AG04449 (cell line): ENCODE measurements around the gene RADIL.

Source experiments
- CTCF ChIA-PET: fragments of 350-600 bp; formaldehyde crosslinking; extraction: SDS; loops from one replicate; lab custom pipeline; 2021; ENCODE audit warnings: antibody characterized with exemption; lab: Yijun Ruan, JAX
- POLR2A ChIA-PET: fragments of 400-600, 350-600 bp; formaldehyde crosslinking; extraction: SDS; loops from one replicate; lab custom pipeline; 2020; ENCODE audit warnings: antibody characterized with exemption, inconsistent platforms; lab: Yijun Ruan, JAX
- DNase-seq: peaks from one replicate; pipeline ENCODE4 v3.0.0-alpha.2; 2010; ENCODE audit warnings: low read depth, low spot score
- H3K4me3 ChIP-seq: 2 replicates; pipeline ENCODE4 v1.5.1; 2011; ENCODE audit warnings: low read depth, mild to moderate bottlenecking, control low read depth, low read length
- TF ChIP-seq, protein P1 (sequence below): IDR thresholded peaks from one replicate; pipeline ENCODE4 v1.5.1; 2011; ENCODE audit warnings: mild to moderate bottlenecking, moderate library complexity, low read length, control low read depth, inconsistent platforms; ENCODE audit not compliant: insufficient read depth; ENCODE audit errors: missing control alignments

RADIL gene

DNA sequence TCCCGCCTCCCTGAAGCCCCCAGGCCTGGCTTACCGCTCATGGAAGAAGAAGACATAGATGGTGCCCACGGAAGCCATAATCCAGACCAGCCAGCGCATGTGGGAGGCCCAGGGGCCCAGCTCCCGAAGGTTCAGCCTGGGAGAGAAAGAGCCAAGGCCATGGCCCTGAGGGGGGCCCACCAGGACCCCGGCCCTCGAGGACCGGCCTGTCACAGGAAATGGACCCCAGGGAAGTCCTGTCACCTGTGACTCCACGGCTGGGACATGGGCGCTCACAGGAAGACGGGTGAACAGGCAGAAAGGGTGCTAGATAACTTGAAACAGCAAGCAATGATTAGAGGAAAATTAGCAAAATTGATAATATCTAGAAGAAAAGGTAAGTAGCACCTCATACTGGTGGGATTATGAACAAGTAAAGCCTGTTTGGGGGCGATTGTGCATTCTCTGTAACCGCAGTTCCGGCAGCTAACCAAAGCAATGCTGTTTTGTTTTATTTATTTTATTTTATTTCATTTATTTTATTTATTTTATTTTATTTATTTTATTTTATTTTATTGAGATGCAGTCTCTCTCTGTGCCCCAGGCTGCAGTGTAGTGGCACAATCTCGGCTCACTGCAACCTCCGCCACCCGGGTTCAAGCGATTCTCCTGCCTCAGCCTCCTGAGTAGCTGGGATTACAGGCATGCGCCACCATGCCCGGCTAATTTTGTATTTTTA is 27.8 kb upstream of the RADIL start:
- DNase-seq: no peak
- TF ChIP-seq, protein P1, sequence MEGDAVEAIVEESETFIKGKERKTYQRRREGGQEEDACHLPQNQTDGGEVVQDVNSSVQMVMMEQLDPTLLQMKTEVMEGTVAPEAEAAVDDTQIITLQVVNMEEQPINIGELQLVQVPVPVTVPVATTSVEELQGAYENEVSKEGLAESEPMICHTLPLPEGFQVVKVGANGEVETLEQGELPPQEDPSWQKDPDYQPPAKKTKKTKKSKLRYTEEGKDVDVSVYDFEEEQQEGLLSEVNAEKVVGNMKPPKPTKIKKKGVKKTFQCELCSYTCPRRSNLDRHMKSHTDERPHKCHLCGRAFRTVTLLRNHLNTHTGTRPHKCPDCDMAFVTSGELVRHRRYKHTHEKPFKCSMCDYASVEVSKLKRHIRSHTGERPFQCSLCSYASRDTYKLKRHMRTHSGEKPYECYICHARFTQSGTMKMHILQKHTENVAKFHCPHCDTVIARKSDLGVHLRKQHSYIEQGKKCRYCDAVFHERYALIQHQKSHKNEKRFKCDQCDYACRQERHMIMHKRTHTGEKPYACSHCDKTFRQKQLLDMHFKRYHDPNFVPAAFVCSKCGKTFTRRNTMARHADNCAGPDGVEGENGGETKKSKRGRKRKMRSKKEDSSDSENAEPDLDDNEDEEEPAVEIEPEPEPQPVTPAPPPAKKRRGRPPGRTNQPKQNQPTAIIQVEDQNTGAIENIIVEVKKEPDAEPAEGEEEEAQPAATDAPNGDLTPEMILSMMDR: no peak
- ChIA-PET POLR2A (no interaction called here), CTCF (no interaction called here)
- no peak overlapping the region for H3K4me3 ChIP-seq

DNA sequence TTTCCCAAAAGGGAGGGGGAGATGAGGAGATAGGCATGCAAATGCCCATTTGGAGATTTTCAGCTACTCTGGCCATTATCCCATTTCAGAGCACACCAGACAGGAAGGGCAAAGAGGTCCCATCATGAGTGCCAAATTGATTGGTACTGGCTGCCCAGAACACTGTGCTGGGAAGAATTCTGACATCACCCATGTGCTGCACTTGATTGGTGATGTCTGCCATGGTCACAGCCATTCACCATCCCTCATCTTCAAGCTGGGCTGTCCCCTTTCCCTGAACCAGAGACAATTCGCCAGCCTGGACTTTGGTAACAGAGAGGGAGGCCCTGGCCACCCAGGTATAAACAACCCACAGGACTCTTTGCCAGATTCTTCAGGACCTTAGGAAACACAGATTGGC is 23.2 kb upstream of the RADIL start:
- ChIA-PET POLR2A (no interaction called here), CTCF (no interaction called here)
- no peak for DNase-seq
- TF ChIP-seq, protein P1: no peak
- no peak overlapping the region for H3K4me3 ChIP-seq

DNA sequence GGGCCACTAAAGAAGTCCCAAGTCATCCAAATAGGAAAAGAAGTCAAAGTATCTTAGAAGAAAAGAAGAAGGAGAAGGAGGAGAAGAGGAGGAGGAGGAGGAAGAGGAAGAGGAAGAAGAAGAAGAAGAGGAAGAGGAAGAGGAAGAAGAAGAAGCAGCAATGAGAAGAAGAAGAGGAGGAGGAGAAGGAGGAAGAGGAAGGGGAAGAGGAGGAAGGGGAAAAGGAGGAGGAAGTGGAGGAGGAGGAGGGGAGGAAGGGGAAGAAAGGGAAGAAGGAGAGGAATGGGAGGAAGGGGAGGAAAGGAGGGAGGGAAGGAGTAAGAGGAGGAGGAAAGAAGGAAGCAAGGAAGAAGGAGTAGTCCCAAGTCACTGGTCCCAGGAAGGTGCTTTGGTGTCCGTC is 21.7 kb upstream of the RADIL start:
- TF ChIP-seq, protein P1: no peak
- ChIA-PET POLR2A (no interaction called here), CTCF (no interaction called here)
- no peak for DNase-seq
- no peak overlapping the region for H3K4me3 ChIP-seq

DNA sequence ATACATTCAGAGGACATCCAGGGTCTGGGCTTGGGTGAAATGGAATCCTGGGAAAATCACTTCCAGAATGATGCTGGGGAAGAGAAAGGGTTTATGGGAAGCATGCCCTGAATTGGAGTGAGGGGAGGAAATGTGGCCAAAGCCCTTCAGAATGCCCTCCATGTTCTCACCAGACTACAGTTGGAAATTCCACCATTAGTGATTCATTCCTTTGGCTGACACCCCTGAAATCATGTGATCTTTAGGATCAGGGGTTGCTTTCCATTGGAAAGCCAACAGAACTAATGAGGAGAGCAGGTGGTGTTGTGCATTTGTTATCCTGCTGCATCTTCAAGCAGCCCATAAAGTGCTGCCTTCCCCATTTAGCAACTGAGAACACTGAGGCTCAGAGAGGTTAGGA is 20.8 kb upstream of the RADIL start:
- CTCF ChIA-PET: no interaction called here
- POLR2A ChIA-PET: no interaction called here
- H3K4me3 ChIP-seq: no peak overlapping the region
- no peak for DNase-seq
- TF ChIP-seq, protein P1: no peak

DNA sequence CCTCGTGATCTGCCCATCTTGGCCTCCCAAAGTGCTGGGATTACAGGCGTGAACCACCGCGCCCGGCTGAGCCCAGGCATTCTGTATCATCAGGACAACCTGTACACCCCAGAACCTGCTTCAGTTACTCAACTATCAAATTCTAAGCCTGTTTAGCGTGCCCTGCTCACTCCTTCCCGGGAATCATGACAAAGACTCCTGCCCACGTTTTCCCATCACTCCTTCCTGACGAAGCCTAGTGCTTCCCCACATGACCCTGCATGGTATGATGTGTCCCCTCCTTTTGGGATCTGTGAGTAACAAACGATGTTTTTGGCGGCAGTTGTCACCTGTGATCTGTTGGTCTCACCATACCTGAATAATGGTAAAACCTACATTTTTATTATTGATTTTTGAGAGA is 12.2 kb upstream of the RADIL start:
- TF ChIP-seq, protein P1: no peak
- ChIA-PET POLR2A (no interaction called here), CTCF (interaction anchor here (2.6 kb wide), 1 partner anchor 12 kb away, joined by 8 read pairs; the partner anchor contains the start of gene RADIL)
- H3K4me3 ChIP-seq: no peak overlapping the region
- no peak for DNase-seq

DNA sequence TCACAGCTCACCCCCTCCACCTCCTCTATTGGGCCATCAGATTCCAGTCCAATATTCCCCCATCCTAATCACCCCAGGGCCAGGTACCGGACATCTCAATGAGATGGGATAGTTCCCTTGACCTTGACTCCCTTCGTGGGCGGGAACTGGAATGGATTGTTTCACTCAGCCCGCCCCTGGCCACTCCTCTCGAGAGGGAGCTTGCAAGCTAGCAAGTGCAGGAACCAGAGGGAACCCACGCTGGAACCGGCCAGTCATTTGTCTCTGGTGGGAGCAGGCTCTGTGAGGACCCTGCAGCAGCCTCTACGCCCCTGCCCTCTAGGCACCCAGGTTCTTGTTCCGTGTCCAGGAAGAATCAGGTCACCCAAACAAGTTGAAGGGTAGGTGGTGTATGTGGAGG is 11.0 kb upstream of the RADIL start:
- ChIA-PET POLR2A (no interaction called here), CTCF (interaction anchor here (2.6 kb wide), 1 partner anchor 11 kb away, joined by 8 read pairs; the partner anchor contains the start of gene RADIL)
- TF ChIP-seq, protein P1: no peak
- no peak overlapping the region for H3K4me3 ChIP-seq
- DNase-seq: no peak
